Inferior parietal cortex (tissue), 1 donor: ENCODE measurements around the gene SYNJ2.

Source experiments
- DNase-seq: peaks from one replicate; pipeline ENCODE4 v3.0.0-alpha.2; 2016; ENCODE audit errors: extremely low spot score

The SYNJ2 gene

DNA sequence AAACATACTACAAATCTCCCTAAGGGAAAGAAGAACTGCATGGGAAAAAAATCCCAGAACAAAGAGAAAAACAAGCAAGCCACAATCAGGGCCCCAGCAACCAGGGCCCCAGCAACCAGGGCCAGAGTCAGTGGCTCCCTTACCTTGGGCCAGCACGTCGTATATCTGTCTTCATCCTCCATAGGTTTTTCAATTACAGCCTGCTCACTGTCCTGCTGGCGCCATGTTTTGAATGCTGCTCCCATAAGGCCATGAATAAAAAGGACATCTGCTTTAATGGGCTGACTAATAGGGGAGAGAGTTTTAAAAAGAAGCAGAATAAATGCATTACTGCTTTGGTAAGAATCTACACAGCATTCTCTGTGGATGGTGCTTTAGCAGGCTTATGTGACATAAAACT lies 137.2 kb downstream of the SYNJ2 start:
- DNase-seq, result no peak

- DNase-seq, result no peak
Observed at GRCh38 chr6:158121335-158121734, 139.7 kb downstream of the SYNJ2 start.

DNA sequence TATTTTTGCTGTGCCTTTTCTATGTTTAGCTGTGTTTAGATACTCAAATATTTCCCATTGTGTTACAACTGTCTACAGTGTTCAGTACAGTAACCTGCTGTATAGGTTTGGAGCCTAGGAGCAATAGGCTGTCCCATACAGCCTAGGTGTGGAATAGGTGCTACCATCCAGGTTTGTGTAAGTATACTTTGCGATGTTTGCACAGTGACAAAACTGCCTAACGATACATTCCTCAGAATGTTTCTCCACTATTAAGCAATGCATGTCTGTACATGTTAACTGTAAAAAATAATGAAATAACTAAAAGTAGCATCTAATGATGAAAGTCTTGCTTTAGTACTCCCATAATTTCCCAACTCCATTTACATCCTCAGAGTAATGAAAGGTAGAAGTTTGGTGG lies 140.4 kb downstream of the SYNJ2 start:
- no peak for DNase-seq

DNA sequence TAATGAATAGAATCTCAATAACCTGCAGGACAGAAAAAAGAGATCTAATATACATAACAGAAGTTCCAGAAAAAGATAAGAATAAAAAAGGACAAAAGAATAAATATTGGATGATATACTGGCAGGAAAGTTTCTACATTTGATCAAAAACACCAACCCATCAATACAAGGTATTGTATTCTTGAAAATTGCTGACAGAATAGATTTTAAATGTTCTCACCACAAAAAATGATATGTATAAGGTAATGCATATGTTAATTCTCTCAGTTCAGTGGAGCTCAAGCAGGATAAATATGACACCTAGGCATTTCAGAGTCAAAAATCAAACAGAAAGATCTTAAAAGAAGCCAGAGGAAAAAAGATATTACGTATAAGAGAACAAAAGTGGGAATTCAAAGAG lies 142.6 kb downstream of the SYNJ2 start:
- DNase-seq, result no peak

- no peak for DNase-seq
Observed at GRCh38 chr6:158125271-158125670, 143.6 kb downstream of the SYNJ2 start.

DNA sequence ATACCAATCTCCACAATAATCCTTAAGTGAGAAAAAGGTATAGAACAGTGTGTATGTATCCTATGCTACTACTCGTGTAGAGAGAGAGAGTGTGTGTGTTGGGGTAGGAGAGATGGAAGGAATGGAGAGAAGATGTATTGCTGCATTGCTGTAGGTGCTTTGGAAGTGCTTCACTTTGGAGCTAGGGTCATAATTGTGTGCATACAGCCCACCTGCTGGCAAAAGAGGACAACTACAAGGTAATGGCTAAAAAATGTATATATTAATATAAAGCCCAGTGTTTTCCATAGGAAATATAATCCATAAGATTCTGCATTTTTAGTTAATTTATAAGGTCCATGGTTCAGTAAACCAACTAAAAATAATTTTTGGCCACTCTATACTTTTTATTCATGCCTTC lies 150.3 kb downstream of the SYNJ2 start:
- no peak for DNase-seq

DNA sequence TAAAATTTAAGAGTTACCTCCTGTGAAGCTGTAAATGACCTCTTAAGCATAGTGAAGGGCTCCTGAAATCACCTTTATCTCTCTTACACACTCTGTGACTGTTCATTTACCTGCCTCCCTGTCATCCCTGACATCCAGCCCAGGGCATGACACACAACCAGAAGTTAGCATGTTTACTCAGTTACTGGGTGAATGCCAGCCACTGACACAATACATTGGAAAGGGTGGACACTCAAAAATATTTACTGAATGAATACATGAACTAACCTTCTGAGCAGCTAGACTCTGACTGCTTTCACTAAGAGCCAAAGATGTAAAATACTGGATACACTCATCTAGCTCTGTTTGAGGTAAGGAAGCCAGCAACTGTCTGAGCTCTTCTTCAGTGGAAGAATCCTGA lies 161.1 kb downstream of the SYNJ2 start:
- no peak for DNase-seq

DNA sequence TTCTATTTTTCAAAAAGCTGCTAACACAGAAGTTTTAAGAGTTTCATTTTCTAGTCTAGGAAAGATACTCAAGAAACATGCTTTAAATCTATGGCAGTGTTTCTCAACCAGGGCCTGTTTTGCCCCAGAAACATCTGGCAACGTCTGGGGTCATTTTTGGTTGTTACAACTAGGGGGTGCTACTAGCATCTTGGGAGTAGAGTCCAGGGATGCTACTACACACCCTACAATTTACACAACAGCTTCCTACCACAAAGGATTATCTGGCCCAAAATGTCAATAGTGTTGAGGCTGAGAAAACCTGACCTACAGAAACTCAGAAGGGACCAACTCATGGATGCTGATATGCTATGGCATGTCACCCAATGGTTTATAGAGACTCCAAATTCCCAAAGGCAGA lies 162.0 kb downstream of the SYNJ2 start:
- DNase-seq, result no peak
